ENCODE data around the gene MRPS12. TPM values are rescaled to one million over a fixed set of nuclear protein-coding genes. Genes with fewer than 3 reads are reported as not detected.
A peak's percentile ranks its signal among the peaks of the same experiment; 100 is the strongest.
"Not testable (repeated sequence)": the region's sequence is repeated elsewhere in the genome, so short reads cannot be mapped to it uniquely, and the experiment has no call there.

The MRPS12 gene
- total RNA-seq, 1 donor from 2014 or later, result 46.6 TPM

GRCh38 chr19:38939957-38940356 lies 9.2 kb downstream of the MRPS12 start:
- DNase-seq (ENCODE audit: low read depth in 2 of 2), result peak in 1 of 2 donors; percentile 23

GRCh38 chr19:38941466-38941865 lies 10.7 kb downstream of the MRPS12 start:
- DNase-seq (ENCODE audit: low read depth in 2 of 2), result not testable (repeated sequence)

GRCh38 chr19:38941979-38942378 lies 11.2 kb downstream of the MRPS12 start:
- no peak for DNase-seq (ENCODE audit: low read depth in 2 of 2)

- DNase-seq (ENCODE audit: low read depth in 2 of 2), result no peak
Measured at GRCh38 chr19:38942471-38943181, 11.9 kb downstream of the MRPS12 start.

- DNase-seq (ENCODE audit: low read depth in 2 of 2), result no peak
Measured at GRCh38 chr19:38944981-38945506, 14.3 kb downstream of the MRPS12 start.

GRCh38 chr19:38945562-38946228 lies 15.0 kb downstream of the MRPS12 start:
- no peak for DNase-seq (ENCODE audit: low read depth in 2 of 2)

DNA sequence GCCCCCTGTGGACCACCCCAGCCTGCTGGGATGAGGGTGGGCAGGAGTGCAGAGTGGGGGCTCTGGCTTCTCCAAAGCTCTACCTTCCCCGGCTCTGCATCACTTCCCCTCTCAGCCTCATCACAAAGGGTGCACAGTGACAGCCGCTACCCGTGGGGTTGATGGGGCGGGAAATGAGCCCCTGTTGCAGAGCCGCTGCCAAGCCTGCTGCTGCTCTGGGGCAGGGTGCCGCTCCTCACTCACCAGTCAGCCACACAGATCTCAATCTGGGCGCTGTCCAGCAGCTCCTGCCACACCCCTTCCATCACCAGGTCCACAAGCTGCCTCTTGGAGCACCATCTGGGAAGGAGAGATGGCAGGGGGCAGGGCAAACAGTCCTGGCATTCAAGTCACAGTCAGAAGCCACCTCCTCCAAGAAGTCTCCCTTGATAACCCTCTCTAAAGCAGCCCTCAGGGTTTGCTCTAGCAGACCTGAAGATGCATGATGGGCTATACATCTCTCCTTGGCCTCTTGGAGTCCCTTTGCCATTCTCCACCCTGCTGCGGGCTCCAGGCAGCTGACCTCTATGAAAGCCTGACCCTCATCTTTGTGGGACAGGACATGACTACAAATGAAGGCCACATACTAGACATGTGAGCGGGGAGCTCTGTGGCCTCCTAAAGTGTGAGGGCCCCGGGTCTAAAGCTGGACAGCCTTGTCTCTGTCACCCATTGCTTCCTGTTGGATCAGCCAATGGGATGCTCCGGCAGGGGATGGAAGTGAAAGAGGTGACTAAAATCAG lies 15.7 kb downstream of the MRPS12 start:
- DNase-seq (ENCODE audit: low read depth in 2 of 2), result no peak

- peak; percentile 44 to 88 for DNase-seq (ENCODE audit: low read depth in 2 of 2)
Measured at GRCh38 chr19:38949580-38950367, 19.0 kb downstream of the MRPS12 start.

GRCh38 chr19:38951187-38951586 lies 20.4 kb downstream of the MRPS12 start:
- no peak for DNase-seq (ENCODE audit: low read depth in 2 of 2)

GRCh38 chr19:38952395-38953165 lies 21.8 kb downstream of the MRPS12 start:
- peak in 1 of 2 donors; percentile 55 for DNase-seq (ENCODE audit: low read depth in 2 of 2)

DNA sequence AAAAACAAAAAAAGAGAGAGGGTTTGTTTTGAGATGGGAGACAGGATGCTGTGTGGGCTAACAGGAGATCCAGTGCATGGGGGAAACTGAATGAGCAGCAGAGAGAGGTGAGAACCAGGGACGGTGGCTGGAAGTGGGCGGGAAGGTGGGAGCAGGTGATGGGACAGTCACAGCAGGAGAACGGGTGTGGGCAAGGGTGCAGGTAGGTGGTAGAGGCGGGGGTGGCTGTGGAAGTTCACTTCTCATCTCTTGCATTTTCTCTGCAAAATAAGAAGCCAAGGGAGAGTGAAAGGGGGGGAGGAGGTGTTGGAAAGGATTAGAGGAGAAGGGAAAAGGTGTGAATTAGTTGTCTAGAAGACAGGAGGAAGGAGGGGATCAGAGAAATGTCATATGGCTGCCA lies 22.9 kb downstream of the MRPS12 start:
- no peak for DNase-seq (ENCODE audit: low read depth in 2 of 2)

GRCh38 chr19:38956264-38956663 lies 25.5 kb downstream of the MRPS12 start:
- no peak for DNase-seq (ENCODE audit: low read depth in 2 of 2)

DNA sequence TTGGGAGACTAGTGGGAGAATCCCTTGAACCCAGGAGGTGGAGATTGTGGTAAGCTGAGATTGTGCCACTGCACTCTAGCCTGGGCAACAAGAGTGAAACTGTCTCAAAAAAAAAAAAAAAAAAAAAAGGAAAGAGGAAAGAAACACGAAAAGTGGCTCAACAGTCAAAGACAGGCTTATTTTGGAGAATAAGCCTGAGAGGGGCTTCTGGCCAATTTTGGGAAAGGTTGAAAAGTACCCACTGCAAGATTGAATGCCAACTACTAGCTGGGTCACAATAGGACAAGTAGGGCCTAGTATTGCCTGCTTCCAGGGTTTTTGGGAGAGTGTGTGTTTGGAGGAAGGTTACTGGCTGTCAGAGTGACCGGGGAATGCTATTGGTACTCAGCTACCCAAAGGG lies 27.6 kb downstream of the MRPS12 start:
- DNase-seq (ENCODE audit: low read depth in 2 of 2), result no peak

DNA sequence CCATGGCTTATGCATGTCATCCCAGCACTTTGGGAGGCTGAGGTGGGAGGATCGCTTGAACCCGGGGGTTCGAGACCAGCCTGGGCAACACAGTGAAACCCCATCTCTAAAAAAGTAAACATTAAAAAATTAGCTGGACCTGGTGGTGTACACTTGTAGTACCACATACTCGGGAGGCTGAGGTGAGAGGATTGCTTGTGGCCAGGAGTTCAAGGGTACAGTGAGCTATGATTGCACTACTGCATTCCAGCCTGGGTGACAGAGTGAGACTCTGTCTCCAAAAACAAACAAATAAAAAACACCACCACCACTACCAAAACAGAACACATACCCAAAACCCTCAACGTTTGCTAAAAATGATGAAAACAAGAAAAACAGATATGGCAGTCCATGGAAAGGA lies 28.9 kb downstream of the MRPS12 start:
- DNase-seq (ENCODE audit: low read depth in 2 of 2), result no peak

DNA sequence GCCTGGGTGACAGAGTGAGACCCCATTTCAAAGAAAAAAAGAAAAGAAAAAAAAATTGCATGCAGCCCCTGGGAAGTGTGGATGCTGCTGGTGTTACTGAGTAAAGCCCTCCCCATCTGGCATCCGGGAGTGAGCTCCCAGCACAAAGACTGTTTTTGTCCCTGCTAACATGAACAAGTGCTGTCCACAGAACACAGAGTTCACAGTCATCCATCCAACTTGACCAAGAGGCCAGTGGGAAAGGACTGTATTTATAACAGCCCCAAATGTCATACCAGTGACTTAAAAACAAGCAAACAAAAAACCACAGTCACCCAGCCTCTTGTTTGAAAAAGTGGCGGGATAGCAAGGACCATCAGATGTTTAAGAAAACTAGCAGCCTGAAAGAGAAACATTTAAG lies 34.0 kb downstream of the MRPS12 start:
- no peak for DNase-seq (ENCODE audit: low read depth in 2 of 2)

- not testable (repeated sequence) for DNase-seq (ENCODE audit: low read depth in 2 of 2)
Measured at GRCh38 chr19:38966149-38966548, 35.4 kb downstream of the MRPS12 start.

DNA sequence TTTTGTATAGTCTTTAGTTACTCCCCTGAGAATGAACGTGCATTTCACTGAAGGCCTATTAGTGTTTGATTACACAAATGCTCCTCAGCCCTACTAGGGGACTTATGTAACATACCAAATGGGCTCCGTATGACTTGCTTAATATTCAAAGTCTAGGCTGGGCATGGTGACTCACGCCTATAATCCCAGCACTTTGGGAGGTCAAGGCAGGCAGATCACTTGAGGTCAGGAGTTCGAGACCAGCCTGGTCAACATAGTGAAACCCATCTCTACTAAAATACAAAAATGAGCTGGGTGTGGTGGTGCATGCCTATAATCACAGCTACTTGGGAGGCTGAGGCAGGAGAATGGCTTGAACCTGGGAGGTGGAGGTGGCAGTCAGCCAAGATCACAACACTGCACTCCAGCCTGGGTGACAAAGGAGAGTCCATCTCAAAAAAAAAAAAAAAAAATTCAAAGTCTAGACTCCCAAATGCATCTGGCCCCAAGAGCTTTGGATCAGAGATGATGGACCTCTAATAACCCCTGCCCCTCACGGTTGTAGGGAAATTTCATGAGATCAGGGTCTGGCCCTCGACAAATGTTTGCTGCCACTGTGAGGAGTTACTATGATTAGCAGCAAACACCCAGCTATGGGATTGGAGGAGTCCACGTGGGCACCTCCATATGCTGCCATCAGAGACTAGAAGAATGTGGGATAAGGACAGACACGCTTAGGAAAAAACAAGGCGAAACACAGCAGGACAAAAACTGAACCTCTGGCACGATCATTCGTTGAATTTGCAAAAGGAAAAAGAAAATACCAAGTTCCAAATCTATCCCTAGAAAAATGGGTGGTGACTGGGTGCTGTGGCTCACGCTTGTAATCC lies 40.2 kb downstream of the MRPS12 start:
- DNase-seq (ENCODE audit: low read depth in 2 of 2), result no peak

DNA sequence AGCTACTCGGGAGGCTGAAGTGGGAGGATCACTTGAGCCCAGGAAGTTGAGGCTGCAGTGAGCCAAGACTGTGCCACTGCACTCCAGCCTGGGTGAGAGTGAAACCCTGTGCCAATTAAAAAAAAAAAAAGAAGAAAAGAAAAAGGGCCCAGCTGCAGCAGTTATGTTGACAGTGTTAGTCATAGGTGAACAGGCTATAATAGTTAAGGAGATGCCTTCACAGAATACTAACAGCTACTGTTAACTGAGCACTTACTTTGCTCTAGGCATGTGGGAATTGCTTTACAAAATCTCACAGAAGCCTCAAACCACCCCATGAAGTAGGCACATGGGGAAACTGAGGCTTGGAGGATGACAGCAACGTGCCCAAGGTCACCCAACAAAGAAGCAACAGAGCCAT lies 40.9 kb downstream of the MRPS12 start:
- DNase-seq (ENCODE audit: low read depth in 2 of 2), result no peak

DNA sequence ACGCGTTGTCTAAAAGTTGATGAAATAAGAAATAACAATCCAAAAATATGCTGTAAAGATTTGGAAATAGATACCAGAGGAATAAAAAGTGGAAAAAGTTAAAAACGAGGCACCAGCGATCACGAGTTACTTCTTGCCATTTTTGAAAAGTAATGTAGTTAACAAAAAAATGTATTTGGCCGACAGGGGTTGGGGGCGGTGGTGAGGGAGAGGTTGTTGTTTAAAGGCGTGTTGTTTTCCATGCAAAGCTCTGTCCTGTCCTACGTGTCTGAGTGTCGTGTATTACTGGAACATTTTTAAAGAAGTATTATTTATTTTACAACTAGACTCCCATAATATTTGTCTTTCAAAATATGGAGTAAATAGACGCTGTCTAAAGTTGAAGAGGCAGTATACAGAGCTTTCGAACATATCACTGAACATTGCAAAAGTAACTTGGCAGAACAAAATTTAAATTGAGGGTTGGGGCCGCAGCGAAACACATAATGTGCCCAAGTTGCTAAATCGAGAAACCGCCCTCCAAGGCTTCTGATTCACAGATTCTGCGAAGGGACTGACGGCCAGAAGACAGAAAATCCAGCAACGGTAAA lies 44.0 kb downstream of the MRPS12 start:
- DNase-seq (ENCODE audit: low read depth in 2 of 2), result peak in 1 of 2 donors; percentile 19
